HG03139 (cell line): ENCODE data around the gene PPBP.

Source experiments
- ATAC-seq: cut with Tn5 transposase; IDR thresholded peaks from one replicate; pipeline ENCODE4 v1.9.1; 2021; ENCODE audit not compliant: unreplicated experiment

The PPBP gene, protein sequence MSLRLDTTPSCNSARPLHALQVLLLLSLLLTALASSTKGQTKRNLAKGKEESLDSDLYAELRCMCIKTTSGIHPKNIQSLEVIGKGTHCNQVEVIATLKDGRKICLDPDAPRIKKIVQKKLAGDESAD

DNA sequence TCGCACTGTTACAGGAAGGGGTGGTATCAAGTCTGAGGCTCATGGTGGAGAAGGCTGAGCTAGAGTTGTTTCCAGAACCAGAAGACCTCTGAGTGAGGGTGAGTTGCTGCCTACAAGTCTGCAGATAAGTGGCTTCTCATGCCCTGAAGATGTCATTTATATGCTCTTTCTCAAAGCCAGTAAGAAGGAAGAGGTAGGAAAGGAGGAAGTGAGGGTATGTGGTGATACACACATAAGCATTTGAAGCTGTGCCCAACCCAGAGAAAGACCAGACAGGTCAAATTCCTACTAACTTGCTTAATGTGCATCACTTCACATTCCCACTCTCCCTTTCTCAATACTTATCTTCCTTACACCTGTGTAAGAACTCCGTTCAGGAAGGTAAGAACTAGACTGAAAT, at the start of gene PPBP:
Gene PPBP (minus strand): TSS at position 130 of the 400 bp plus-strand sequence. CDS start 87 bp downstream, at position 43.
- no peak for ATAC-seq

DNA sequence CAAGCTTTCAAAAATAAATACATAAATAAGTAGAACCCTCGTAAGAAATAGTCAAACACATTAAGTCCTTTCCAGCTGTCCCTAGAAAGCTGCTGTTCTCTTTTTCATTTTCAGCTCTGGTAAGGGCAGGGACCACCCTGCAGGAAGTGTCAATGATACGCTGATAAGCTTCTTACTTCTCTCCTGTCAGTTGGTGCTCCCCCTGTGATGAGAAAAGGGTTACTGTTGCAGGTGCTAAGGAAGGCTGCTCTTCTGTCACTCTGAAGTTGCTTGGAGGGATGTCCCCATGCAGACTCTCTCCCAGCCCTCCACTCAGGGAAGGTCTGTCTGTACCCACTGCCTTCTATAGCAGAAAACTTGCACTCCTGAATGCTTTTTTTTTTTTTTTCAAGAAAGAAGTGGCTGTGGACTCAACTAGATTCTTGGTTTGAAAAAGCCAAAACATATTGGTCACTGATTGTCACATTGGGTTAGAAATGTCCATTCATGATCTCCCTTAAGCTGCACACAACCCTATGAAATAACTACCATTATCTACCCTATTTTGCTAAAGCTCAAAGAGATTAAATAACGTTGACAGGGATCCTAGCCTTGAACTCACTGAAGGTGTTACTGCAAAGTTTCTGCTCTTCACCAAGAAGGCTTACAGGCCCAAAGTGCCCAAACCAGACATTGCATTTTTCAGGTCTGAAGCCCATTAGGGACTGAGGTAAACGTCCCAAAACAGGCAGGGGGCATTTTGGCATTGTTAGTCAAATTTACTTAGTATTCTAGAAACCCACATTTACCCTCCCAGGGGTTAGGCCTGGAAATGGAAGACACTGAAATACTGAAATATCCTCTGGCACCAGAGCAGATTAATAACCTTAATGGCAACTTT, 49.3 kb upstream of the PPBP start:
- ATAC-seq = no peak

GRCh38 chr4:74033739-74034138, 45.7 kb upstream of the PPBP start:
- no peak for ATAC-seq

GRCh38 chr4:74032064-74032463, 44.1 kb upstream of the PPBP start:
- ATAC-seq = no peak

GRCh38 chr4:74031576-74031975, 43.6 kb upstream of the PPBP start:
- no peak for ATAC-seq

DNA sequence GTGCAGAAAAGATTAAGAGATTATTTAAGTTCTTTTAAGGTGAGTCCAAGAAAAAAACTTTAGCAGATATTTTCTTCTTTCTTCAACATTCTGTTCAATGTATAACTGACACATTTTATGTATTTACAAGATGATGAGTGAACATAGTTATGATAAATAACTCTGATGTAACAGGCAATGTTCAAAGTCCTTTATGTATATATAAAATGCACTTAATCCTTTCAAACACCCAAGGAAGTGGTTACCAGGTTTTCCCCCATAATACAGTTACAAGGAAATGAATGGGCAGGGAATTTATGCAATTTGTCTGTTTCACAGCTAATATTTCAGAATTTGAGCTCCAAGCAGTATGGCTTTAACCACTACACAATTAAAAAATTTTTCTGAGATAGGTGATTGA, 42.3 kb upstream of the PPBP start:
- no peak for ATAC-seq

DNA sequence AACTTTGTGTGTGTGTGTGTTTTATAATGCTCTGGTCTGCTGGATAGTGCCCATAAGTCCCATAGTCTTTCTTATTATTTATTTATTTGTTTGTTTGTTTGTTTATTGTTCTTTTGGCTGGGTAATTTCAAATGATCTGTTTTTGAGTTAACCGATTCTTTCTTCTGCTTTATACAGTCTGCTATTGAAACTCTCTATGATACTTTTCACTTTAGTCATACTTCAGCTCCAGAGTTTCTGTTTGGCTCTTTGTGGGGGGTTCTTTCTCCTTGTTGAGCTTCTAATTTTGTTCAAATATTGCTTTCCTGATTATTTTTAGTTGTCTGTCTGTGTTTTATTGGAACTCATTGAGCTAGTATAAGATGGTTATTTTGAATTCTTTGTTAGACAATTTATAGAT, 40.5 kb upstream of the PPBP start:
- ATAC-seq = no peak

- ATAC-seq = no peak
Observed at GRCh38 chr4:74023709-74024108, 35.7 kb upstream of the PPBP start.

GRCh38 chr4:74021601-74022000, 33.6 kb upstream of the PPBP start:
- ATAC-seq = no peak

DNA sequence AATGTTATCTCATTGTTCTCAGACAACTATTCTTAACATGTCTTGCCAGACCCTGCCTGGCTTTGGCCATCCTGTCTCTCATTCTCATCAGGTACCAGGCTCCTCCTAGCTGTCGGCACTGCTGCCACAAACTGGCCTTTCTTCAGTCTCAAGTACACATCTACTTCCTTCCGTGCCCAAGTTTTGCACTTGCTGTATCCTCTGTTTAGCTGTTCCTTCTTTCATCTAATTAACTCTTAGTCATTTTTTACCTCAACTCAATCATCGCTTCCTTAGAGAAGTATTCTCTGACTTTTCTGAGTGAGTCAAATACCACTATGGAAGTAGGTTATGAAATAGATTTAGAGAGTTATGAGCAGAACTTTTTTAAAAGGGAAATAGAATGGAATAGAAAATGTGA, 30.8 kb upstream of the PPBP start:
- no peak for ATAC-seq

GRCh38 chr4:74018116-74018515, 30.1 kb upstream of the PPBP start:
- ATAC-seq = no peak

GRCh38 chr4:74016068-74016467, 28.1 kb upstream of the PPBP start:
- no peak for ATAC-seq

GRCh38 chr4:74015126-74015780, 27.3 kb upstream of the PPBP start:
- no peak for ATAC-seq

DNA sequence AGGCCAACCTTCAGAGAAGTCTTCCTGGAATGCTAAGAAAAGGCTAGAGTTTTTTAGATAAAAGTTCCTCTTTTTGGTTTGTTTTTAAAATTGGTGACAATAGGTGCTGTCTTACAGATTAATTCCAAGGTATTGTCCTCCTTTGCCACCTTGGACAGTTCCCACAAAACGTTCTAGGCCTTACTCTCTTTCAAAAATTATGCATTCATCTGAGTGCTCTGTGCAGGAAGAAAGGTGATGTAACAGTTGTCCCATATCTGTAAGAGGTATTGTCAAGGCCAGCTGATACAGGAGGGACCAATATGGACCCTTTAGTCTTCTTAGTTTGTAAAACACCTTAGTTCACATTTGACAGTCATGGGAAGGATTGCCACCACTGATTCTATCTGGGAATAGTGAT, 26.3 kb upstream of the PPBP start:
- no peak for ATAC-seq

GRCh38 chr4:74013264-74013663, 25.3 kb upstream of the PPBP start:
- no peak for ATAC-seq

DNA sequence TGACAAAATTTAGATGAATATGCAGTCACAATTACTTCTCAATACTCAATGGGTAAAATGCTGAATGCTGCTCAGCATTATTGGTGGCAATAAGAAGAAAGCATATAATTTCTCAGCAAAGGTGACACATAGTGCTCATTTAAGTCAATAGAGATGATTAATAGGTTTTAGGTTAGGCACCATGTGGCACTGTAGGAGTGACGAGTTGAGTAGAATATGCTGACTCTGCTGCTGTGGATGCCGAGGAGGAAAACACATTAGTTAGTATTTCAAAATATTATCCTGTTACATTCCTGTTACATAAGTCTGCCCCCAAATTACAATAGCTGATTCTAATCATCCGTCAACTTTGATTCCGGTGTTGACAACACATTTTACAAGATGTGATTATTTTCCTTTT, 24.1 kb upstream of the PPBP start:
- ATAC-seq = no peak

GRCh38 chr4:74009307-74009706, 21.3 kb upstream of the PPBP start:
- ATAC-seq = no peak

DNA sequence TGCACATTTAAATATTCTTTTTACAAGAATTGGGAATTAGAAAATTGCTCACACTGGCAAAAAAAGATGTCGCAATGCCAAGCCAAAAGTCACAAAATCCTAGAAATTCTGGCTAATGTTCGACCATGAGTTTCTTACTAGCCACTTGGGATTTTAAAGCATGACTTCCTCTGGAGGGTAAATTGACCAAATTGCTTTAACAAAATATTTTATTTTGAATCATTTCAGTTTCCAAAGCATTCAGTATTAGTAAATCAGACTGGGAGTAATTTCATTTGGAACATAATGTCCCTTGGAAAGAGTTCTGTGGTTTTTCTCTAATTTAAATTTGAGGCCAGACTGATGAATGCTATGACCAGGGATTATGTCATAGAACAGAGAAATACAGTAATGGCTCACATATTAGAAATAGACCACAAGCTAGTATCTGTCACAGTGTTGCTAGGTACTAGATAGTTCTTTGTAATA, 18.1 kb upstream of the PPBP start:
- no peak for ATAC-seq

- ATAC-seq = no peak
Observed at GRCh38 chr4:74005528-74005927, 17.5 kb upstream of the PPBP start.

DNA sequence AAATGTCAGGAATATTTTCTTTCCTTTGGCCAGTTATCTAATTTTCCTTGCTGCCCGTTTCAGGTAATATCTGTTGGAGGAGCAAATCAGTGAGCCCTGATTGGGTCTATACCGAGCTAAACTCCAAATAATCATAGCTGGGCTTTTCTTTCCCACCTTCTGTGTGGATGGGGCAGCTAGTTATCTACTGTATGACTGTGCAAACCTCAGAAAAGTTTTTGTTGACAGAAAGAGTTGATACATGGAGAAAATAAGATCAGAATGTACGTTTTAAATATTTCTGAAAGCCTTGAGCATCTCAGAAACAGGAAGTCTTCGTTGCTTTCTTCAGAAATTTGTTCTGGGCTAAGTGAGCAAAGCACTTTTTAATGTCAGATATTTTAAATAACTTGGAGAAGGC, 16.7 kb upstream of the PPBP start:
- ATAC-seq = no peak

GRCh38 chr4:74000301-74000700, 12.3 kb upstream of the PPBP start:
- ATAC-seq = no peak
